ENCODE results near the gene MBOAT7. TPM values are rescaled to one million over a fixed set of nuclear protein-coding genes. Genes with fewer than 3 reads are reported as not detected.
"Not testable (repeated sequence)": the region's sequence is repeated elsewhere in the genome, so short reads cannot be mapped to it uniquely, and the experiment has no call there.

MBOAT7 gene
- total and polyA plus RNA-seq, 2 donors: 8.2 to 24.6 TPM

DNA sequence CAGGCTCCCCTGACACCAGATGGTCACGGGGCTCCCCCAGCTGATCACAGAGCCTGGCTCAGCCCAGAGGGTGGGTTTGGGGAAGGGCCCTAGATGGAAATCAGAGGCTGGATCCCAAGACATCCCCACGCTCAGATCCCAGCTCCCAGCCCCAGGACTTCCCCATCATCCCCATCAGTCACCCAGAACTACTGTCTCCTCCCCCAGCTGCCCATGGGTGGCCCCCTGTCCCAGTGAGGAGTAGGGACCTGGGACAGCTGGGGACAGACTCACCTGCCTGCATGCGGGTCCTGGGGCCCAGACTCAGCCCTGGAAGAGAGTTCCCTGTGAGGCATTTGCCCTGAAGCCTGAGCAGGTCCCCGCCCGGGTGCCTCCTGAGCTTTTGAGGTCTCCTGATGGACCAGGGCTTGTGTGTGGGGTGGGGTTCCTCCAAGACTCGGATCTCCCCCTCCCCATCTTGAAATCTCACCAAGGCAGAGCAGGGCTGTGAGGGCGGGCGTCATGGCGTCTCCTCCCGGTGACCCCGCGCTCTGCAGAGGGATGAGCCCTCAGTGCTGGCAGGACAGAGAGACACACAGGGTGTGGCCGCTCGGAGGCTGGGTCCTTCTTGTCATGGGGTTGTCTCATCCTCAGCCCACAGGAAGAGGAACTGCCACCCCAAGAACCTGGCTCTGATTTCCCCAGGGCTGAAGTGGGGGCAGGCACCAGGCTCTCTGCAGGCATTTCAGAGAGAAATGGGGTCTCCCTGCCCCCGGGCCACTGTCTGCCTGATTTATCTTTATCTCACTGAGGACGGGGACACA lies 33.3 kb upstream of the MBOAT7 start, which contains the start of gene LILRB3:
LILRB3 (minus strand) TSS at position 534 of the 803 bp plus-strand sequence; CDS start at position 503, 31 bp downstream.
- H3K4me3 ChIP-seq (ENCODE audit: low read length in 2 of 2); H3K9me3 ChIP-seq (ENCODE audit: control insufficient read depth in 2 of 2, insufficient read depth in 1 of 2, low read length in 1 of 2); H3K36me3 ChIP-seq (ENCODE audit: control insufficient read depth in 2 of 2, insufficient read depth in 2 of 2, low read length in 1 of 2); H3K27ac ChIP-seq (ENCODE audit: low read depth in 1 of 2, low read length in 1 of 2); H3K27me3 ChIP-seq (ENCODE audit: control insufficient read depth in 2 of 2, insufficient read depth in 1 of 2, low read length in 1 of 2); H3K4me1 ChIP-seq (ENCODE audit: control insufficient read depth in 2 of 2, insufficient read depth in 2 of 2, low read length in 2 of 2); DNase-seq (ENCODE audit: low read depth in 6 of 9, low spot score in 9 of 9): not testable (repeated sequence)
- WGBS: 74% methylated on average over 16 of the region's 16 CpGs

DNA sequence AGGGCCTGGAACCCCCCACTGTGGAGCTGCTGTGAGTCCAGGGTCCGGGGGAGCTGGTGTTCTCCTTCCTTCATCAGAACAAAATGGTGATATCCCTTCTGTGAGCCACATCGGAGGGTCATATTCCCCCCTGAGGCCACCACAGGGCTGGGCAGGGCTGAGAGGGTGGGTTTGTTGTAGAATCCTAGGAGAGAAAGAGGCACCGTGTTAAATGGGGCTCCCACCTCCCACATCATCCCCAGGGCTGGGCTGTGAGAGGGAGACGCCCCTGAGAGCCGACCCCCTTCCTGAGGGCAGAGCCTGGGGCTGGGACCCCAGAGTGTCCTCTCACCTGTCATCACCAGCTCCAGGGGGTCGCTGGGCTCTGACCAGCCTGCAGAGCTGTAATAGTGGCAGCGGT lies 32.6 kb upstream of the MBOAT7 start:
- not testable (repeated sequence) for H3K4me3 ChIP-seq (ENCODE audit: low read length in 2 of 2); H3K9me3 ChIP-seq (ENCODE audit: control insufficient read depth in 2 of 2, insufficient read depth in 1 of 2, low read length in 1 of 2); H3K36me3 ChIP-seq (ENCODE audit: control insufficient read depth in 2 of 2, insufficient read depth in 2 of 2, low read length in 1 of 2); H3K27ac ChIP-seq (ENCODE audit: low read depth in 1 of 2, low read length in 1 of 2); H3K4me1 ChIP-seq (ENCODE audit: control insufficient read depth in 2 of 2, insufficient read depth in 2 of 2, low read length in 2 of 2); DNase-seq (ENCODE audit: low read depth in 6 of 9, low spot score in 9 of 9); H3K27me3 ChIP-seq (ENCODE audit: control insufficient read depth in 2 of 2, insufficient read depth in 1 of 2, low read length in 1 of 2)
- 94% methylated on average over 6 of the region's 7 CpGs for WGBS

DNA sequence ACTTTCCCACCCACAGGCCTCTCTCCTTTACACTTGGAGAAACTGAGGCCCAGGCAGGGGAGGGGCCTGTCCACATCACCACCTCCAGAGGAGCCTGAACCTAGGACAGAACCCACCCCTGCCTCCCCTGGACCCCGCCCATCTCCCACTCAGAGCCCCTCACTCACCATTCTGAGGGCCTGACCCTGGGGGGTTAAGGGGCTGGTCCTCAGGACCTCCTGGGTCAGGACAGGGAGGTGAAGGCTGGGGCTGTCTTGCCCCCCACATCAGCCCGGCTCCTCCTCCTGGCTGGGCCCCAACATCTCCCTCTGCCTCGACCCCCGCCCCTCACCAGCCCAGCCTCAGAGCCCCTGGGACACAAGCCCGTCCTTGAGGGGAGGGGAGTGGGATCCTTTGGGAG lies 30.3 kb upstream of the MBOAT7 start:
- H3K36me3 ChIP-seq (ENCODE audit: control insufficient read depth in 2 of 2, insufficient read depth in 2 of 2, low read length in 1 of 2); H3K4me3 ChIP-seq (ENCODE audit: low read length in 2 of 2); DNase-seq (ENCODE audit: low read depth in 6 of 9, low spot score in 9 of 9); H3K9me3 ChIP-seq (ENCODE audit: control insufficient read depth in 2 of 2, insufficient read depth in 1 of 2, low read length in 1 of 2); H3K27me3 ChIP-seq (ENCODE audit: control insufficient read depth in 2 of 2, insufficient read depth in 1 of 2, low read length in 1 of 2); H3K27ac ChIP-seq (ENCODE audit: low read depth in 1 of 2, low read length in 1 of 2); H3K4me1 ChIP-seq (ENCODE audit: control insufficient read depth in 2 of 2, insufficient read depth in 2 of 2, low read length in 2 of 2): not testable (repeated sequence)
- 98% methylated on average over 3 of the region's 5 CpGs for WGBS

DNA sequence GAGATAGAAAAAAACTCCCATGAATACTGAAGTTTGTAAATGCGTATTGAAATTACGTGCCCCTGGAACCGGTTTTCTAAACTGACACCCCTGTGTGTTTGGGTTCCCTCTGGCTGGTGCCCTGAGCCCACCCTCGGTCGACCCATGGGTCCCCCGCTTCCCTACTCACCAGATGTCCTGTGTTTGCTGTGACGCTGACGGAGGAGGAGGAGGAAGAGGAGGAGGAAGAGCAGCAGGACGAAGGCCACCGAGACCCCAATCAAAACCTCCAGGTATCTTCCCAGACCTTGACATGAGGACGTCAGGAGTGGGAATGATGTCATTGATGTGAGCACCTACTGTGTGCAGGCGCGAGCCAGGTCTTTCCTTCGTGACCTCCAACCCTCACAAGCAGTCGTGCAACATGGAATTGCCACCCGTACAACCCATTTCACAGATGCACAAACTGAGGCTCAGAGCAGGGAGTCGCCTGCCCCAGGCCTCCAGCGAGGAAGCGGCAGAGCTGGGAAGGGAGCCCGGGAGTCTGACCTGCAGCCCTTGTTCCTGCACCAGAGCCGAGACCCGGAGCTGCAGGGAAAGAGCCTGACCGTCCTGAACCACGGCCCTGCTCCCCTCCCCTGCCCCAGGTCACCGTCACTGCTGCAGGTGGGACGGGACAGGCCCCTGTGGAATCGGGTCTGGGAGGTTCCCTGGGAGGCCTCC lies 29.7 kb upstream of the MBOAT7 start:
- Histone ChIP-seq H3K4me1 (ENCODE audit: control insufficient read depth in 2 of 2, insufficient read depth in 2 of 2, low read length in 2 of 2) (no peaks in the 10 kb centered on the region), H3K27ac (ENCODE audit: low read depth in 1 of 2, low read length in 1 of 2) (no peak overlapping the region), H3K9me3 (ENCODE audit: control insufficient read depth in 2 of 2, insufficient read depth in 1 of 2, low read length in 1 of 2) (no peaks in the 10 kb centered on the region), H3K4me3 (ENCODE audit: low read length in 2 of 2) (no peak overlapping the region), H3K36me3 (ENCODE audit: control insufficient read depth in 2 of 2, insufficient read depth in 2 of 2, low read length in 1 of 2) (no peaks in the 10 kb centered on the region), H3K27me3 (ENCODE audit: control insufficient read depth in 2 of 2, insufficient read depth in 1 of 2, low read length in 1 of 2) (no peaks in the 10 kb centered on the region)
- DNase-seq (ENCODE audit: low read depth in 6 of 9, low spot score in 9 of 9): no peak
- 98% methylated on average over 27 of the region's 27 CpGs for WGBS

DNA sequence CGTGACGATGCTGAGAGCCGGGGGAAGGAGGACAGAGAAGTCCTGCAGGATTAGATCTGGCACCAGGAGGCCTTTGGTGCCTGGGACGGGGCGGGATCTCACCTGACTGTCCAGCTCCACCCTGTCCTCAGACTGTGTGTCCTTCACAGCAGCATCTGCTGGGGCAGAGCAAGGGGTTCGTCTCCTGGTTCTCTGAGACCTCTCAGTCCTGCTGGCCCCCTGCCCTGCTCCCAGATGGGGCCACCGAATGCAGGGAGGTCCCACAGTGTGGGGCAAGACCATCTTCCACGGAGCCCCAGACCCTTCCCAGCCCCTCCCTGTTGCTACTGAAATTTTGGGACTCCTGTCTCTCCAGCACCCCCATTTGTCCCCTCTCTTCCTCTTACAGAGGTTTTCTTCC lies 28.9 kb upstream of the MBOAT7 start:
- no peaks in the 10 kb centered on the region for H3K27me3 ChIP-seq (ENCODE audit: control insufficient read depth in 2 of 2, insufficient read depth in 1 of 2, low read length in 1 of 2)
- no peak overlapping the region for H3K4me3 ChIP-seq (ENCODE audit: low read length in 2 of 2)
- WGBS: 94% methylated on average over 8 of the region's 8 CpGs
- no peaks in the 10 kb centered on the region for H3K9me3 ChIP-seq (ENCODE audit: control insufficient read depth in 2 of 2, insufficient read depth in 1 of 2, low read length in 1 of 2)
- no peaks in the 10 kb centered on the region for H3K36me3 ChIP-seq (ENCODE audit: control insufficient read depth in 2 of 2, insufficient read depth in 2 of 2, low read length in 1 of 2)
- H3K4me1 ChIP-seq (ENCODE audit: control insufficient read depth in 2 of 2, insufficient read depth in 2 of 2, low read length in 2 of 2): no peaks in the 10 kb centered on the region
- DNase-seq (ENCODE audit: low read depth in 6 of 9, low spot score in 9 of 9): no peak
- H3K27ac ChIP-seq (ENCODE audit: low read depth in 1 of 2, low read length in 1 of 2): no peak overlapping the region

DNA sequence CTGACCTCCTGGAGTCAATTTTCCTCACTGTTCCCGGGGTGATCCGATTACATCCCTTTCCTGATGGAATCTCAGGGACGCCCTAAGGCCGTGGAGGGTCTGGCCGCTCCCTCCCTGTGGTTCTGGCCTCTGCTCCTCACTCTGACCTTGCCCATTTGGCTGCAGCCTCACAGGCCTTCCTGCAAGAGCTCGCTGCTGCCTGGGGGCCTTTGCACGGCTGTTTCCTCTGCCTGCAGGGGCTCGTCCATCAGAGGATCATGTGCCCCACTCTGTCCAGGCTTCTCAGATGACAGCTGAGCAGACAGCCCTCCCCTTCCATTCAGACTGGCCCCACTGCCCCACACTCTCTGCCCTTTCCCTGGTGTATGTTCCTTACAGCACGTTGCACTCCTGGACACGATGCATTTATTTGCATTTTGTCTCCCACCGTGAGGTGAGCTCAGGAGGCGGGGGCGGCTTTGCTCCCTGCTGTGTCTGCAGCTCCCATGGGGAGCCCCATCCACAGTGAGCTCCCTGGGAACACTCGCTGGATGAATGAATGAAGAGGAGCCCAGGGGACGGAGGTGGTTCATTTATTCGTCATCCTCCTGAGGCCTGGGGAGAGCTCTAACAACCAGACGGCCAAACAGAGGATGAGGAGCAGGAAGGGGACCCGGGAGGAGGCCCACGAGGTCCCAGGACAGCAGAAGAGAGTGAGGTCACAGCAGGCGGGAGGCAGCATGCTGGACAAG lies 28.3 kb upstream of the MBOAT7 start:
- DNase-seq (ENCODE audit: low read depth in 6 of 9, low spot score in 9 of 9); H3K27me3 ChIP-seq (ENCODE audit: control insufficient read depth in 2 of 2, insufficient read depth in 1 of 2, low read length in 1 of 2); H3K27ac ChIP-seq (ENCODE audit: low read depth in 1 of 2, low read length in 1 of 2); H3K4me1 ChIP-seq (ENCODE audit: control insufficient read depth in 2 of 2, insufficient read depth in 2 of 2, low read length in 2 of 2); H3K9me3 ChIP-seq (ENCODE audit: control insufficient read depth in 2 of 2, insufficient read depth in 1 of 2, low read length in 1 of 2); H3K36me3 ChIP-seq (ENCODE audit: control insufficient read depth in 2 of 2, insufficient read depth in 2 of 2, low read length in 1 of 2); H3K4me3 ChIP-seq (ENCODE audit: low read length in 2 of 2): not testable (repeated sequence)
- 77% methylated on average over 16 of the region's 20 CpGs for WGBS

DNA sequence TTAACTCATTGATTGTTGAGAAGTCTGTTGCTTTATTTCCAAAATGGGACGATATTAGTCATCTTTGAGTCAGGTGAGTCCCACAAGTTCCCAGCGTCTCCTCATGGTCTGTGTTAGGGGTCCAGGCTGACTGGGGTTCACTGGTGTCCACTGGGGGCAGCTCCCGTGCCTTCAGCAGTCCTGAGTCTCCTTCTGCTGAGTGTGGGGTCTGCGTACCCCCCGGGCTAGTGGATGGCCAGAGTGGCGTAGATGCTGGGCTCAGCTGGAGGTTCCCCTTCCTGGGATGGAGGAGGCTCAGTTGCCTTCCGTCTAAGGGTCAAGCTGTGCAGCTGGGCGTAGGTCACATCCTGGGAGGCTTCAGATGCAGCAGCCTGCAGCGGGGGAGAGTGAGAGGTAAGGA lies 27.5 kb upstream of the MBOAT7 start:
- H3K9me3 ChIP-seq (ENCODE audit: control insufficient read depth in 2 of 2, insufficient read depth in 1 of 2, low read length in 1 of 2): no peaks in the 10 kb centered on the region
- H3K4me3 ChIP-seq (ENCODE audit: low read length in 2 of 2): no peak overlapping the region
- H3K27me3 ChIP-seq (ENCODE audit: control insufficient read depth in 2 of 2, insufficient read depth in 1 of 2, low read length in 1 of 2): no peaks in the 10 kb centered on the region
- DNase-seq (ENCODE audit: low read depth in 6 of 9, low spot score in 9 of 9): no peak
- H3K27ac ChIP-seq (ENCODE audit: low read depth in 1 of 2, low read length in 1 of 2): no peak overlapping the region
- H3K4me1 ChIP-seq (ENCODE audit: control insufficient read depth in 2 of 2, insufficient read depth in 2 of 2, low read length in 2 of 2): no peaks in the 10 kb centered on the region
- 95% methylated on average over 9 of the region's 9 CpGs for WGBS
- H3K36me3 ChIP-seq (ENCODE audit: control insufficient read depth in 2 of 2, insufficient read depth in 2 of 2, low read length in 1 of 2): no peaks in the 10 kb centered on the region

DNA sequence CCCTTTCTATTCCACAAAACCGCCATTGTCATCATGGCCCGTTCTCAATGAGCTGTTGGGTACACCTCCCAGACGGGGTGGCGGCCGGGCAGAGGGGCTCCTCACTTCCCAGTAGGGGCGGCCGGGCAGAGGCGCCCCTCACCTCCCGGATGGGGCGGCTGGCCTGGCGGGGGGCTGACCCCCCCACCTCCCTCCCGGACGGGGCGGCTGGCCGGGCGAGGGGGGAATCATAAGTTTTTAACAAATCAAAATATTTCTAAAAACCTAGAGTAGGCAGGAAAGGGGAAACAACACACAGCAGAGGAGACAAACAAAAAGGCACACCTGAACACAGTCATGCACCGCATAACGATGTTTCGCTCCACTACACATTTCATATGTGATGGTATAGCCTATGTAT lies 25.4 kb upstream of the MBOAT7 start:
- H3K9me3 ChIP-seq (ENCODE audit: control insufficient read depth in 2 of 2, insufficient read depth in 1 of 2, low read length in 1 of 2); H3K27me3 ChIP-seq (ENCODE audit: control insufficient read depth in 2 of 2, insufficient read depth in 1 of 2, low read length in 1 of 2); H3K4me1 ChIP-seq (ENCODE audit: control insufficient read depth in 2 of 2, insufficient read depth in 2 of 2, low read length in 2 of 2); H3K4me3 ChIP-seq (ENCODE audit: low read length in 2 of 2); H3K27ac ChIP-seq (ENCODE audit: low read depth in 1 of 2, low read length in 1 of 2); DNase-seq (ENCODE audit: low read depth in 6 of 9, low spot score in 9 of 9); H3K36me3 ChIP-seq (ENCODE audit: control insufficient read depth in 2 of 2, insufficient read depth in 2 of 2, low read length in 1 of 2): not testable (repeated sequence)
- WGBS: 94% methylated on average over 15 of the region's 19 CpGs

DNA sequence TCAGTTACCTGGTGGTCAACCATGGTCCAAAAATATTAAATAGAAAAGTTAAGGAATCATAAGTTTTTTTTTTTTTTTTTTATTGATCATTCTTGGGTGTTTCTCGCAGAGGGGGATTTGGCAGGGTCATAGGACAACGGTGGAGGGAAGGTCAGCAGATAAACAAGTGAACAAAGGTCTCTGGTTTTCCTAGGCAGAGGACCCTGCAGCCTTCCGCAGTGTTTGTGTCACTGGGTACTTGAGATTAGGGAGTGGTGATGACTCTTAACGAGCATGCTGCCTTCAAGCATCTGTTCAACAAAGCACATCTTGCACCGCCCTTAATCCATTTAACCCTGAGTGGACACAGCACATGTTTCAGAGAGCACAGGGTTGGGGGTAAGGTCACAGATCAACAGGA lies 24.8 kb upstream of the MBOAT7 start:
- H3K27me3 ChIP-seq (ENCODE audit: control insufficient read depth in 2 of 2, insufficient read depth in 1 of 2, low read length in 1 of 2); H3K9me3 ChIP-seq (ENCODE audit: control insufficient read depth in 2 of 2, insufficient read depth in 1 of 2, low read length in 1 of 2); H3K27ac ChIP-seq (ENCODE audit: low read depth in 1 of 2, low read length in 1 of 2); H3K4me3 ChIP-seq (ENCODE audit: low read length in 2 of 2); H3K36me3 ChIP-seq (ENCODE audit: control insufficient read depth in 2 of 2, insufficient read depth in 2 of 2, low read length in 1 of 2); DNase-seq (ENCODE audit: low read depth in 6 of 9, low spot score in 9 of 9): not testable (repeated sequence)
- 94% methylated on average over 4 of the region's 5 CpGs for WGBS
- H3K4me1 ChIP-seq (ENCODE audit: control insufficient read depth in 2 of 2, insufficient read depth in 2 of 2, low read length in 2 of 2): peaks cover 1 to 14% of the 10 kb centered on the region in 2 donors
